ENCODE measurements around the gene SEZ6. TPM values are rescaled to one million over a fixed set of nuclear protein-coding genes. Genes with fewer than 3 reads are reported as not detected.

Gene SEZ6
- total and polyA plus RNA-seq, 2 donors (not counting 1 experiment from before 2014, with no cell fraction given) = not detected

DNA sequence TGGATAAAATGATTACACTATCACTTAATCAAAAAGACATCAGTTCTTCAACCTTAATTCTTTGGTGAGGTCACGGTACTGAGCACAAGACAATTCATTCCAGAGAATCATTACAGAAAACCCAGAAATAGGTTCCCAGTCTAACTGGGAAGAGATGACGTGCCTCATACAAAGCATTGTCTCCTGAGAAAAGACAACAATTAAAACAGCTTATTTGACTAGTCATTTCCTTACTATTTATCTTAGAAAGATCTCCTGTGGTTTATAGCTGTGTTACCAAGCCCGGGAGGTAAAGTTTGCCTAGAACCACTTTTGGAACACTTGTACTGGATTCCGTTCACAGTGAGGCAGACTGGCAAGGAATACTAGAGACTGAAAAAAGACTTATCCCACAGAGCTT is 59.6 kb downstream of the SEZ6 start:
- Histone ChIP-seq H3K4me2 (replicated peaks; ENCODE audit: low read depth, low read length, poor library complexity, severe bottlenecking) (no peak overlapping the region), H2AFZ (ENCODE audit: insufficient read depth, low read depth, low read length, poor library complexity, severe bottlenecking) (no peak overlapping the region), H3K27ac (ENCODE audit: low read length in 2 of 2) (no peak overlapping the region), H3K9ac (ENCODE audit: low read length) (no peak overlapping the region), H3K36me3 (replicated peaks in 1 of 2; ENCODE audit: control extremely low read depth in 1 of 2, control insufficient read depth in 1 of 2, extremely low read depth in 1 of 2, insufficient read depth in 2 of 2, low read length in 1 of 2) (peaks cover 0 to 13% of the 10 kb centered on the region in 2 experiments), H3K27me3 (replicated peaks in 1 of 4; ENCODE audit: control extremely low read depth in 1 of 4, control insufficient read depth in 3 of 4, insufficient read depth in 4 of 4, low read length in 3 of 4) (no peaks in the 10 kb centered on the region), H4K20me1 (ENCODE audit: control insufficient read depth, insufficient read depth, low read length, poor library complexity, severe bottlenecking) (peaks cover 65% of the 10 kb centered on the region), H3K4me3 (ENCODE audit: control extremely low read depth in 1 of 5, extremely low read depth in 1 of 5, insufficient read depth in 1 of 5, low read depth in 2 of 5, low read length in 4 of 5) (no peak overlapping the region), H3K9me3 (ENCODE audit: control extremely low read depth in 1 of 3, control insufficient read depth in 2 of 3, insufficient read depth in 1 of 3, low read length in 2 of 3) (no peaks in the 10 kb centered on the region), H3K79me2 (ENCODE audit: control insufficient read depth, insufficient read depth, low read length) (peaks cover 94% of the 10 kb centered on the region), H3K4me1 (ENCODE audit: control insufficient read depth in 2 of 2, insufficient read depth in 2 of 2, low read length in 2 of 2) (peaks cover 37 to 43% of the 10 kb centered on the region in 2 donors)
- peaks cover 65% of the 10 kb centered on the region for H3K4me1 Mint-ChIP-seq
- intact Hi-C loops (cut with micrococcal nuclease) = no loop called here
- peak overlapping the region; percentile 50 for H3K27ac Mint-ChIP-seq
- CTCF ChIA-PET = interaction anchor here (1.3 to 2.3 kb wide), 3 partner anchors 19 to 183 kb away, joined by 4 to 14 read pairs (median 4); no protein-coding TSS in a partner anchor
- POLR2A ChIA-PET = interaction anchor here (0.5 kb wide), 1 partner anchor 75 kb away, joined by 3 read pairs; no protein-coding TSS in a partner anchor
- no peaks in the 10 kb centered on the region for H3K9me3 Mint-ChIP-seq (ENCODE audit: insufficient read depth)
- no peak for ATAC-seq (ENCODE audit: low read depth)
- no peaks in the 10 kb centered on the region for H3K27me3 Mint-ChIP-seq
- no peak for TF ChIP-seq EZH2 (IDR thresholded peaks at IDR 0.05; ENCODE audit: borderline replicate concordance, insufficient read depth, low read depth, low read length, poor library complexity, severe bottlenecking)
- TF ChIP-seq, protein P1, sequence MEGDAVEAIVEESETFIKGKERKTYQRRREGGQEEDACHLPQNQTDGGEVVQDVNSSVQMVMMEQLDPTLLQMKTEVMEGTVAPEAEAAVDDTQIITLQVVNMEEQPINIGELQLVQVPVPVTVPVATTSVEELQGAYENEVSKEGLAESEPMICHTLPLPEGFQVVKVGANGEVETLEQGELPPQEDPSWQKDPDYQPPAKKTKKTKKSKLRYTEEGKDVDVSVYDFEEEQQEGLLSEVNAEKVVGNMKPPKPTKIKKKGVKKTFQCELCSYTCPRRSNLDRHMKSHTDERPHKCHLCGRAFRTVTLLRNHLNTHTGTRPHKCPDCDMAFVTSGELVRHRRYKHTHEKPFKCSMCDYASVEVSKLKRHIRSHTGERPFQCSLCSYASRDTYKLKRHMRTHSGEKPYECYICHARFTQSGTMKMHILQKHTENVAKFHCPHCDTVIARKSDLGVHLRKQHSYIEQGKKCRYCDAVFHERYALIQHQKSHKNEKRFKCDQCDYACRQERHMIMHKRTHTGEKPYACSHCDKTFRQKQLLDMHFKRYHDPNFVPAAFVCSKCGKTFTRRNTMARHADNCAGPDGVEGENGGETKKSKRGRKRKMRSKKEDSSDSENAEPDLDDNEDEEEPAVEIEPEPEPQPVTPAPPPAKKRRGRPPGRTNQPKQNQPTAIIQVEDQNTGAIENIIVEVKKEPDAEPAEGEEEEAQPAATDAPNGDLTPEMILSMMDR (IDR thresholded peaks at IDR 0.05) = no peak
- DNase-seq = no peak
- H3K4me3 Mint-ChIP-seq = peak overlapping the region; percentile 70
- no CpG with 5 or more reads among the region's 4 CpGs for WGBS (ENCODE audit: insufficient coverage)

DNA sequence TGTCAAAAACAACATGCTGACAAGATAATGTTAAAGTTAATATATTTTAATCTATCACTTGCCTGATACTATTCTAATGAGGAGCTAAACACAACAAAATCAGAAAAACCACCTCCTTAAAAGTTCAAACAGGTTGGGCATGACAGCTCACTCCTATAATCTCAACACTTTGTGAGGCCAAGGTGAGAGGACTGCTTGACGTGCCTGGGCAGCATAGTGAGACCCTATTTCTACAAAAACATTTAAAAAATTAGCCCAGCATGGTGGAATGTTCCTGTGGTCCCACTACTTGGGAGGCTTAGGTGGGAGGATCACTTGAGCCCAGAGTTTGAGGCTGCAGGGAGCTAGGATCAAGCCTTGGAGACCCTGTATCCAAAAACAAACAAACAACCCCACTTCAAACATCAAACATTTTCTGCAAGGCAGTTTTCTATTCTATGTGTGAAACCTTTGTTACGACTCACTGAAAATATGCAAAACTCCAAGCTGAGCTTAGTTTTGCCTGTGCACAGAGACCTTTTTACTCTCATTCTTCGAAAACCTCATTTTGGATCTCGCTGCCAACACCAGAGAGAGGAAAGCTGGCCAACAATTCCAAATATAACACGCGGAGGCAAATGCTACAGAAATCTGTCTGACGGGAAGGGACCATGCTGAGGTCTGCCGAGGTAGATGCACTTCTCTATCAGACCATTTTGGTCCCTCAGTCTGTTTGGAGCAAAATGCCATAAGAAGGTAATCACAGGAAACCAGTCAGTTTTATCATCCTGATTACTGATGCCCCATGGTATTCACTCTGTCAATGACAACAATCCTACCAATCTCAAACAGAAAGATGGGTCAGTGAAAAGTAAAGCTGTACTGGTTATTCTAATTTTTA is 60.7 kb downstream of the SEZ6 start:
- Histone ChIP-seq H3K9me3 (ENCODE audit: control extremely low read depth in 1 of 3, control insufficient read depth in 2 of 3, insufficient read depth in 1 of 3, low read length in 2 of 3) (no peaks in the 10 kb centered on the region), H2AFZ (ENCODE audit: insufficient read depth, low read depth, low read length, poor library complexity, severe bottlenecking) (no peak overlapping the region), H3K4me3 (ENCODE audit: control extremely low read depth in 1 of 5, extremely low read depth in 1 of 5, insufficient read depth in 1 of 5, low read depth in 2 of 5, low read length in 4 of 5) (peak overlapping the region in 1 of 5 experiments; percentile 9), H3K27me3 (replicated peaks in 1 of 4; ENCODE audit: control extremely low read depth in 1 of 4, control insufficient read depth in 3 of 4, insufficient read depth in 4 of 4, low read length in 3 of 4) (no peaks in the 10 kb centered on the region), H3K4me2 (replicated peaks; ENCODE audit: low read depth, low read length, poor library complexity, severe bottlenecking) (peak overlapping the region; percentile 17), H3K27ac (ENCODE audit: low read length in 2 of 2) (peak overlapping the region; percentile 15 to 63), H3K79me2 (ENCODE audit: control insufficient read depth, insufficient read depth, low read length) (peaks cover 98% of the 10 kb centered on the region), H3K9ac (ENCODE audit: low read length) (peak overlapping the region; percentile 3), H3K36me3 (replicated peaks in 1 of 2; ENCODE audit: control extremely low read depth in 1 of 2, control insufficient read depth in 1 of 2, extremely low read depth in 1 of 2, insufficient read depth in 2 of 2, low read length in 1 of 2) (peaks cover 0 to 13% of the 10 kb centered on the region in 2 experiments), H3K4me1 (ENCODE audit: control insufficient read depth in 2 of 2, insufficient read depth in 2 of 2, low read length in 2 of 2) (peaks cover 46 to 51% of the 10 kb centered on the region in 2 donors), H4K20me1 (ENCODE audit: control insufficient read depth, insufficient read depth, low read length, poor library complexity, severe bottlenecking) (peaks cover 69% of the 10 kb centered on the region)
- intact Hi-C loops (cut with micrococcal nuclease) = no loop called here
- ChIA-PET CTCF (interaction anchor here (1.0 to 2.3 kb wide), 6 partner anchors 18 to 219 kb away, joined by 3 to 14 read pairs (median 4); partner anchors contain the start of gene TLCD1), POLR2A (no interaction called here)
- Mint-ChIP-seq H3K4me3 (peak overlapping the region; percentile 61), H3K4me1 (peaks cover 75% of the 10 kb centered on the region), H3K27me3 (no peaks in the 10 kb centered on the region), H3K9me3 (ENCODE audit: insufficient read depth) (no peaks in the 10 kb centered on the region), H3K27ac (peak overlapping the region; percentile 60)
- DNase-seq = no peak
- TF ChIP-seq EZH2 (IDR thresholded peaks at IDR 0.05; ENCODE audit: borderline replicate concordance, insufficient read depth, low read depth, low read length, poor library complexity, severe bottlenecking) = no peak
- TF ChIP-seq, protein P1 (IDR thresholded peaks at IDR 0.05) = no peak
- no peak for ATAC-seq (ENCODE audit: low read depth)
- 28% methylated on average over 4 of the region's 8 CpGs for WGBS (ENCODE audit: insufficient coverage)
